Measurements from ENCODE around the gene HOXA9.

HOXA9 gene

DNA sequence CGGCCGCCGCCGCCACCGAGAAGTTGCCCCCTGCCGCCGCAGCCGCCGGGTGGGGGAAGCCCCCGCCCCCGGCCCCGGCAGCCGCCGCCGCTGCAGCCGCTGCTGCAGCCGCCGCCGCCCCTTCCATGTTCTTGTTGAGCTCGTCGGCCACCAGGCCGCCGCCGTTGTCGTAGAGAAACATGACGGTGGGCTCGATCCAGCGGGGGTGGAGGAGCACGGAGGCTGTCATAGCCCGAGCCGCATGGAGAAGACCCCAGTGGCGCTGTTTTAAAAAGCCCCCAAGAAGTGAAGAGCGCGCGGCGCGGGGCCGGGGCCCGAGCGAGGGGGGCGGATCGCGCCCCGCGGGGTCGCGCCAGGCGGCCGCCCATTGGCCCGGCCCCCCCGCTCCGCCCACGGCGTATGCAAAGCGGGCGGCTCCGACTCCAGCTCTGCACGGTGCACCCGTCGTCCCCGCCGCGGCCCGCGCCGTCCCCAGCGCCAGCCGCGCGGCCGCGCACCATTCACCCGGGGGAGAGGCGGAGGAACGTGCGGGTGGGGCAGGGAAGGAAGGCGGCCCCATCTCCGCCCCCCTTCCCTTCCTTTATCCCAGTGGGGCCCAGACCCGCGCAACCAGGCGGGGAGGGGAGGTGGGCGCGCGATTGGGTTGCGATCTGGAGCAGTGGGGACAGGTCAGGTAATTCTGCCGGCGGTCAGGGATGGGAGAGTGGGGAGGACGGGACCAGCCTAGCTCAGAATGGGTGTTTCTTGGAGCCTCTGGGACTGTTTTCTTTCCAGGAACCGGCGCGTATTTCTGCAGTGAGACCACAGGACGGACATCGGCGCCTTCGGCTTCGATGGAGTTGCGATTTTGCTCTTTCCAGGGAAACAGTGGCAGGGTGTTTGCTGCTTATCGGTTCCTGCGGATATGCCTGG is 34.8 kb upstream of the HOXA9 start, which contains the start of gene HOXA13:
Gene HOXA13 (minus strand): TSS at position 243 of the 912 bp plus-strand sequence. CDS start 14 bp downstream, at position 229.
- TF ChIP-seq SPI1 (IDR thresholded peaks at IDR 0.05; ENCODE audit: borderline replicate concordance, low read depth) (no peak), POLR2AphosphoS5 (IDR thresholded peaks at IDR 0.05; ENCODE audit: low read depth) (no peak), GABPA (IDR thresholded peaks at IDR 0.05; ENCODE audit: low read depth) (no peak)
- TF ChIP-seq, protein P1, sequence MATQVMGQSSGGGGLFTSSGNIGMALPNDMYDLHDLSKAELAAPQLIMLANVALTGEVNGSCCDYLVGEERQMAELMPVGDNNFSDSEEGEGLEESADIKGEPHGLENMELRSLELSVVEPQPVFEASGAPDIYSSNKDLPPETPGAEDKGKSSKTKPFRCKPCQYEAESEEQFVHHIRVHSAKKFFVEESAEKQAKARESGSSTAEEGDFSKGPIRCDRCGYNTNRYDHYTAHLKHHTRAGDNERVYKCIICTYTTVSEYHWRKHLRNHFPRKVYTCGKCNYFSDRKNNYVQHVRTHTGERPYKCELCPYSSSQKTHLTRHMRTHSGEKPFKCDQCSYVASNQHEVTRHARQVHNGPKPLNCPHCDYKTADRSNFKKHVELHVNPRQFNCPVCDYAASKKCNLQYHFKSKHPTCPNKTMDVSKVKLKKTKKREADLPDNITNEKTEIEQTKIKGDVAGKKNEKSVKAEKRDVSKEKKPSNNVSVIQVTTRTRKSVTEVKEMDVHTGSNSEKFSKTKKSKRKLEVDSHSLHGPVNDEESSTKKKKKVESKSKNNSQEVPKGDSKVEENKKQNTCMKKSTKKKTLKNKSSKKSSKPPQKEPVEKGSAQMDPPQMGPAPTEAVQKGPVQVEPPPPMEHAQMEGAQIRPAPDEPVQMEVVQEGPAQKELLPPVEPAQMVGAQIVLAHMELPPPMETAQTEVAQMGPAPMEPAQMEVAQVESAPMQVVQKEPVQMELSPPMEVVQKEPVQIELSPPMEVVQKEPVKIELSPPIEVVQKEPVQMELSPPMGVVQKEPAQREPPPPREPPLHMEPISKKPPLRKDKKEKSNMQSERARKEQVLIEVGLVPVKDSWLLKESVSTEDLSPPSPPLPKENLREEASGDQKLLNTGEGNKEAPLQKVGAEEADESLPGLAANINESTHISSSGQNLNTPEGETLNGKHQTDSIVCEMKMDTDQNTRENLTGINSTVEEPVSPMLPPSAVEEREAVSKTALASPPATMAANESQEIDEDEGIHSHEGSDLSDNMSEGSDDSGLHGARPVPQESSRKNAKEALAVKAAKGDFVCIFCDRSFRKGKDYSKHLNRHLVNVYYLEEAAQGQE (IDR thresholded peaks at IDR 0.05; ENCODE audit: insufficient replicate concordance, low read depth), result no peak
- TF ChIP-seq, protein P2, sequence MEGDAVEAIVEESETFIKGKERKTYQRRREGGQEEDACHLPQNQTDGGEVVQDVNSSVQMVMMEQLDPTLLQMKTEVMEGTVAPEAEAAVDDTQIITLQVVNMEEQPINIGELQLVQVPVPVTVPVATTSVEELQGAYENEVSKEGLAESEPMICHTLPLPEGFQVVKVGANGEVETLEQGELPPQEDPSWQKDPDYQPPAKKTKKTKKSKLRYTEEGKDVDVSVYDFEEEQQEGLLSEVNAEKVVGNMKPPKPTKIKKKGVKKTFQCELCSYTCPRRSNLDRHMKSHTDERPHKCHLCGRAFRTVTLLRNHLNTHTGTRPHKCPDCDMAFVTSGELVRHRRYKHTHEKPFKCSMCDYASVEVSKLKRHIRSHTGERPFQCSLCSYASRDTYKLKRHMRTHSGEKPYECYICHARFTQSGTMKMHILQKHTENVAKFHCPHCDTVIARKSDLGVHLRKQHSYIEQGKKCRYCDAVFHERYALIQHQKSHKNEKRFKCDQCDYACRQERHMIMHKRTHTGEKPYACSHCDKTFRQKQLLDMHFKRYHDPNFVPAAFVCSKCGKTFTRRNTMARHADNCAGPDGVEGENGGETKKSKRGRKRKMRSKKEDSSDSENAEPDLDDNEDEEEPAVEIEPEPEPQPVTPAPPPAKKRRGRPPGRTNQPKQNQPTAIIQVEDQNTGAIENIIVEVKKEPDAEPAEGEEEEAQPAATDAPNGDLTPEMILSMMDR (IDR thresholded peaks at IDR 0.05; ENCODE audit: insufficient read depth, low read length), result no peak

DNA sequence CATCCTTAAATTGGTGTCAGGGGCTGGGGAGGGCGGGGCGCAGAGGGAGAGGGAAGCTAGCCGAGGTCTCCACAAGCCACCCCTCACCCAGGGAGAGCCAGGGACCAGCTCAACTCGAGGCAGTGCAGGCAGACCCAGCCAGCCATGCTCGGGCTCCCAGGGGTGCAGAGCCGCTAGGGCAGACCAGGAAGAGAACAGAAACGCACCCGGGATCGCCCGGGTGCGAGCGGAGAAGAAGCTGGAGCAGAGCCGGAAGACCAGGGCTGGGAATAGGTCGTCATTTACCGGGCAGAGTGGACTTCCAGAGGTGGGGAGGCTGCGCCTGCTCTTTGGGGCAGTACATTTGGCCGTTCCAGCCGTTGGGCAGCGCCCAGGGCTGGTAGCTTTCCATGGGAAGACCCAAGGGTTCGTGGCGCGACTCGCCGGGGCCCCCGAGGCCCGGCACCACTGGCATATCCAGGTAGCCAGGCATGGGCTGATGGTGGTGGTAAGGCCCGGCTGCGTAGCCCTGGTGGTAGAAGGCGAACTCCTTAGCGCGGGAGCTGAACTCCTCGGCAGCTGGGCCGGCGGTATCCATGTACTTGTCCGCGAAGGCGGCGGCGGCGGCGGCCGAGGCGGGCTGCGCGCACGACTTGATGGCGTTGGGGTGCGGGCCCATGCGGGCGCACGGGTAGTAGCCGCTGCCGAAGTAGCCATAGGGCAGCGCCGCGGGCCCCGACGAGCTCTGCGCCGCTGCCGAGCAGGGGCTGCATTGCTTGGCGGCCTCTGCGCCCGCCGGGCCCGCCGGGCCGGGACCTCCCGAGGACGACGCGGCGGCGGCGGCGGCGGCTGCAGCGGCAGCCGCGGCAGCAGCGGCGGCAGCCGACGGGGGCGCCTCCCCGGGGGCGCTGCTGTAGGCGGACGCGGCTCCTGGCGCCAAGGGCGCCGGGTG is 33.8 kb upstream of the HOXA9 start:
- Histone ChIP-seq H3K4me3 (replicated peaks; ENCODE audit: insufficient read depth, low read length) (peak overlapping the region; percentile 22; the same call in 1 of the 2 replicates), H3K27me3 (ENCODE audit: insufficient read depth, poor library complexity, severe bottlenecking) (peaks cover 71% of the 10 kb centered on the region), H3K27ac (replicated peaks) (no peak overlapping the region)
- TF ChIP-seq, protein P1 (IDR thresholded peaks at IDR 0.05; ENCODE audit: insufficient replicate concordance, low read depth), result no peak
- TF ChIP-seq POLR2AphosphoS5 (IDR thresholded peaks at IDR 0.05; ENCODE audit: low read depth) (no peak), SPI1 (IDR thresholded peaks at IDR 0.05; ENCODE audit: borderline replicate concordance, low read depth) (no peak), GABPA (IDR thresholded peaks at IDR 0.05; ENCODE audit: low read depth) (no peak)
- TF ChIP-seq, protein P2 (IDR thresholded peaks at IDR 0.05; ENCODE audit: insufficient read depth, low read length), result no peak
- DNase-seq (ENCODE audit: low read depth in 1 of 2, low spot score in 1 of 2), result no peak

More for the DNA sequence above, 34.8 kb upstream of the HOXA9 start, which contains the start of gene HOXA13:
- Histone ChIP-seq H3K4me3 (replicated peaks; ENCODE audit: insufficient read depth, low read length) (peak within 1 kb of the TSS; percentile 50), H3K27ac (replicated peaks) (no peak within 1 kb of the TSS), H3K27me3 (ENCODE audit: insufficient read depth, poor library complexity, severe bottlenecking) (peaks cover 71% of the 10 kb centered on the region)
- no peak for DNase-seq (ENCODE audit: low read depth in 1 of 2, low spot score in 1 of 2)

DNA sequence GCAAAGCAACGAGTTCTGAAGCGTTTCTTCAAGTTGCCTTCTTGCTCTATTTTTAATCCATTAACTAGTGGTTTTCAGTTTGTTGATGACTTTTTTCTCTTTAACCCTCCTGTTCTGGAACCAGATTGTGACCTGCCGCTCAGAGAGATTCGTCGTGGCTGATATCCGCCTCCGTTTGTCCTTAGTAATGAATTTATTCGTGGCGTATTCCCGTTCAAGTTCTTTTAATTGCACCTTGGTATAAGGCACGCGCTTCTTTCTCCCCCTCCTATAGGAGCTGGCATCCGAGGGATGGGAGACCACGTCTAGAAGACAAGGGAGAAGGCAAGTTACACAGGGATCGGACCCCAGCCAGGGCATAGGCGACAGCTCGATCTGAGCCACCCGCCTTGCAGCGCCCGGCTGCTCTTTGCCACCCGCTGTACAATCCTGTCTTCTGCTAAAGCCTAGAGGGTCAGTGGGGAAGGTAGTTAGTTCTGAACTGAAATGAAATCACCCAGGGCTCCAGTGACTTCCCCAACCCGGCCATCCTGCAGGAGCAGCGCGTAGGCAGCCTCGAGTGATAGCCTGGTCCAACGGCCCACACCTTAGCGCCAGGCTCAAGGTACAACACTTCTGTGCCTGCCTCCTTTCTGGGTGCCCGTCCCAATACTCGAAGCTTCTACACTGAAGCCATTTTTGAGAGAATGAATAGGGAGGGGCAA is 33.0 kb upstream of the HOXA9 start:
- Histone ChIP-seq H3K4me3 (replicated peaks; ENCODE audit: insufficient read depth, low read length) (no peak overlapping the region), H3K27me3 (ENCODE audit: insufficient read depth, poor library complexity, severe bottlenecking) (peaks cover 71% of the 10 kb centered on the region)

More for the DNA sequence above, 33.0 kb upstream of the HOXA9 start:
- H3K27ac ChIP-seq (replicated peaks), result no peak overlapping the region
- no peak for DNase-seq (ENCODE audit: low read depth in 1 of 2, low spot score in 1 of 2)
- TF ChIP-seq SPI1 (IDR thresholded peaks at IDR 0.05; ENCODE audit: borderline replicate concordance, low read depth) (no peak), GABPA (IDR thresholded peaks at IDR 0.05; ENCODE audit: low read depth) (no peak), POLR2AphosphoS5 (IDR thresholded peaks at IDR 0.05; ENCODE audit: low read depth) (no peak)
- TF ChIP-seq, protein P1 (IDR thresholded peaks at IDR 0.05; ENCODE audit: insufficient replicate concordance, low read depth), result no peak
- TF ChIP-seq, protein P2 (IDR thresholded peaks at IDR 0.05; ENCODE audit: insufficient read depth, low read length), result no peak
